ENCODE data around the gene RHBDL1.

The RHBDL1 gene

GRCh38 chr16:721765-722540, 46.5 kb downstream of the RHBDL1 start:
- DNase-seq = no peak

- no peak for DNase-seq
Measured at GRCh38 chr16:722835-723633, 47.6 kb downstream of the RHBDL1 start.

- no peak for DNase-seq
Measured at GRCh38 chr16:723695-724094, 48.2 kb downstream of the RHBDL1 start.

GRCh38 chr16:724188-725040, 48.9 kb downstream of the RHBDL1 start:
- DNase-seq = no peak

GRCh38 chr16:725041-725376, 49.5 kb downstream of the RHBDL1 start:
- DNase-seq = no peak

- no peak for DNase-seq
Measured at GRCh38 chr16:725463-726187, 50.2 kb downstream of the RHBDL1 start.

- no peak for DNase-seq
Measured at GRCh38 chr16:726188-726437, 50.6 kb downstream of the RHBDL1 start.

- peak; percentile 41 for DNase-seq
Measured at GRCh38 chr16:726438-727290, 51.2 kb downstream of the RHBDL1 start, which contains the start of the genes CCDC78 and HAGHL. CCDC78 (minus strand) TSS chr16:726443; CDS start chr16:726367, 76 bp downstream. HAGHL (plus strand) TSS chr16:727106; CDS start chr16:727510, 404 bp downstream.

- no peak for DNase-seq
Measured at GRCh38 chr16:727291-727977, 52.0 kb downstream of the RHBDL1 start.
